HG02938 (cell line): Measurements from ENCODE around the gene COQ10A.
A peak's percentile ranks its signal among the peaks of the same experiment; 100 is the strongest.

Experiments
- ATAC-seq: cut with Tn5 transposase; IDR thresholded peaks from one replicate; pipeline ENCODE4 v1.9.1; 2021; ENCODE audit warnings: mild to moderate bottlenecking, moderate library complexity; ENCODE audit not compliant: unreplicated experiment

The COQ10A gene

DNA sequence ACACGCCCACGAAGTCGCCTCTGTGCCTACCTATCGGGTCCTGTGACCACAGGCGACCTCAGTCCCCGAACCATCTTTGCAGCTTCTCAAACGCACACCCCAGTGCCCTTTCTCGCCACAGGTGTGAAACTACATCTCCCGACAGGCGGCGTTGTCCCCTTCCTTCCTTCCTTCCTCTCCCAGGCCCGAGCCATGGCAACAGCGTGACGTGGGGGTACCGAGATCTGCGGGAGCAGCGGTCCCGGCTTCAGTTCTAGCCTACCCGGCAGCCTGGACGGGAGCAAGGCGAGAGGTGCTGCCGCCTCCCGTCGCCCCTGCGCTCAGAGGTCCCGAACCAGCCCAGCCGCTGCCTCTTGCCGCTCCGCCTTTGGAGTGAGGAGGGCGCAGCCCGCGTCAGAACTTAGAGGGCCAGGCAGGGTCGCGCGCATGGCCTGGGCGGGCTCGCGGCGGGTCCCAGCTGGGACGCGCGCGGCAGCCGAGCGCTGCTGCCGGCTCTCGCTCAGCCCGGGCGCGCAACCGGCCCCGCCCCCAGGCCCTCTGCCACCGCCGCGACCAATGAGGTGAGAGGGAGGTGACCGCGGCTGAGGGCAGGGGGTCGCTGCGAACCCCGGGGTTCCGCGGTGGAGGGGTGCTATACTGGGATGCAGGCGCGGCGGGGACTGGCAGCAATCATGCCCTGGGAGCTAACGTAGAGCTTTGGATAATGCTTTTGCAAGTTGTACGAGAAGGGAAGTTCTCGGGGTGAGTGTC, at the start of gene COQ10A:
COQ10A (plus strand) TSS at position 250 of the 750 bp plus-strand sequence; CDS start at position 427, 177 bp downstream.
- ATAC-seq, result peak; percentile 61

- ATAC-seq, result no peak
Measured at GRCh38 chr12:56219840-56220239, 46.9 kb upstream of the COQ10A start.

DNA sequence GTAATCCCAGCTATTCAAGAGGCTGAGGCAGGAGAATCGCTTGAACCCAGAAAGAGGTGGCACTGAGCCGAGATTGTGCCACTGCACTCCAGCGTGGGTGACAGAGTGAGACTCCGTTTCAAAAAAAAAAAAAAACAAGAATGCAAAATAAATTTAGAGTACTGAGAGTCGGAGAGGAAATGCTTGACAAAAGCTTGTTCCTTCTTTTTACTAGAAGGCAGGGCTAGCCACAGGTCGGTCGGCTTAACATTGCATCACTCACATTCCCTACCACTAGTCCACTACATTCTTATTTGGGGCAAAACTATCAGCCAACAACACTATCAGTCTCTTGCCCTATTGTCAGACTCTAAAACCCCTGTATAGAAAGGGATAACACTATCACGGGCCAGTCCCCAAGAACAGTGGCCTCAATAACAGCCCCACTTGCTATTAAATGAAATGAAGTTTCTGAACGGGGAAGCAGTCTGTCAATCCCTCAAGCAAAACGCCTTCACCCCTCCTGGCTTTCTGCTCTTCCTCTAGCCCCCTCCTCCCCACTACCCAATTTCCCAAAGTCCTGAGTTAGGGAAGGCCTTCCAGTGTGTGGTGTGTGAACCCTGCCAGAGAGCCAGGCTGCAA, 46.0 kb upstream of the COQ10A start:
- ATAC-seq, result no peak

GRCh38 chr12:56221232-56221756, 45.4 kb upstream of the COQ10A start:
- peak; percentile 6 for ATAC-seq

GRCh38 chr12:56221757-56222530, 44.8 kb upstream of the COQ10A start, which contains the start of gene RNF41:
Gene RNF41, minus strand, starts transcription at chr12:56221922. Its CDS starts 7,875 bp downstream, at chr12:56214047.
- ATAC-seq, result peak; percentile 80

DNA sequence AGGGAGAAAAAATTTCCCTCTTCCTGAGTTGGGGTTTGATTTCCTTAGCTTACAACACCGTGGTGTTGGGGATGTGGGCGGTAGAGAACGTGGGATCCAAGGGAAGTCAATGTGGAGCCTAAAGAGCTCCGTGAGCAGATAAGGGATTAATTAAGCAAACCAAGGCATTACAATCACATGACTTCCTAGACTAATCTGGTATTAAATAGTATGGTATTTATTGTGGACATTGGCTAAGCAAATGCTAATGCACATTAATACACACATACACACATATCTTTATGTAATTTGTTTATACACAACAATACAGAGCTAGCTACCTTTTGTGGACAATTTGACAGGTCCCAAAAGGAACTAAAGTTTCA, 44.2 kb upstream of the COQ10A start:
- no peak for ATAC-seq

- no peak for ATAC-seq
Measured at GRCh38 chr12:56223571-56224101, 43.1 kb upstream of the COQ10A start.

DNA sequence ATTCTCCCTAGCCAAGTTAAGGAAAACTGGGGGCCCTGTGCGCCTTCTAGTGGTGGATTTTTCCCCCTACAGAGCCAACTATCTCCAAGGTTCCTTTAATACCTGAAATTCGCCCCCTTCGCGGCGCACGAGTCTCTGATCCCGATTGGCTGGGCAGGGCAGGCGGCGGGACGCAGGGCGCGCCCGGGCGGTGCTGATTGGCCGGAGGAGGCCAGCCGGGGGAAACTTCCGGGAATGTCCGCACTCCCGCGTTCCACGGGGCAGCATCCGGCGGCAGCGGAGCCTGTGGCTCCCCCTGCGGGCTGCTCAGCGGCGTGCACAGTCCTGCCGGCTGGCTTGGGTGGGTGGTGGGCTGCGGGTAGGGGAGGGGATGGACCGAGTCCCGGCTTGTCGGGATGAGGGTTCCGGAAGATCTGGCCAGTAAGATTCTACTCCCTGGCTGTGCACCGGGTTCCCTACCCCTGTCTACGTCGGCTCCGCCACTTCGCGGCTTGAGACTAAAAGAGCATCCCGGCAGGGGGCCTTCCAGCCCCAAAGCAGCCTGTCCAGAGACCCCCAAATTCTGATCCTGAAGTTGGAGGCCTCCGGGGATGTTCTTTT, 42.5 kb upstream of the COQ10A start, which contains the start of gene NABP2:
NABP2 (plus strand) TSS at position 241 of the 600 bp plus-strand sequence. CDS start 515 bp downstream, outside the sequence.
- ATAC-seq, result peak; percentile 63

DNA sequence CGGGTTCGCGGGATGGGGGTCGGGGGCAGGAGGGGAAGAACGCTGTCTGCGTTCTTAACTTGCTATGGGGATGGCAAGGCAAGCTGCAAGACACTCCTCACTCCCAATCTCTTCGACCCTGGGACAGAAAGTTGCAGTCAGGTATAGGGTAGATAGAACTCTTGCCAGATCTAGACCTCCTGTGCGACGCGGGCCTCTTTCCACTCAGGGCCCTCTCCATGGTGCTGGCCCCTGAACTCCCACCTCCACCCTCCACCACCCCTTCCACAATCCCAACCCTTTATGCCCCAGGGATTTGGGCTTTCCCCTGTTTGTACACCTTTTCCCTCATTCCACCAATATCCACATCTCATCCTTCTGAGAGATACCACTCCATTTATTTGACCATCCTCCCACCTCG, 41.8 kb upstream of the COQ10A start:
- ATAC-seq, result no peak

DNA sequence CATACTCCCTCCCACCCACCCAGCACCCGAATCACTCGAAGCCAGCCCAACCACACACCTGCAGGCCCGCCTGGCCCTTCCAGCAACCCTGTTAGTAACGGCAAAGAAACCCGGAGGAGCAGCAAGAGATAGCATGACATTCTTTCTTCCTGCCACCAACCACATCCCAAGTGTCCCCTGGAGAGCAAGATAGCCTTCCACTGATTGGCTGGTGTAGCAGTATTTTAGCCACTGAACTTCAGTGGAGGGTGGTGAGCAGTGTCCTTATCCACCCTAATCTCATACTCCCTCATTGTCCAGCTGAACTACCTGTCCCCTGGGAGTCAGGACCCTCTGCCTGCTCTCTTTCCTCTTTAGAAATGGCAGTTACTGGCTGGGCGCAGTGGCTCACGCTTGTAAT, 37.7 kb upstream of the COQ10A start:
- no peak for ATAC-seq

- no peak for ATAC-seq
Measured at GRCh38 chr12:56229916-56230431, 36.8 kb upstream of the COQ10A start, which contains the start of gene SLC39A5. Gene SLC39A5, plus strand, starts transcription at chr12:56230051. Its CDS starts 1,224 bp downstream, at chr12:56231275.

DNA sequence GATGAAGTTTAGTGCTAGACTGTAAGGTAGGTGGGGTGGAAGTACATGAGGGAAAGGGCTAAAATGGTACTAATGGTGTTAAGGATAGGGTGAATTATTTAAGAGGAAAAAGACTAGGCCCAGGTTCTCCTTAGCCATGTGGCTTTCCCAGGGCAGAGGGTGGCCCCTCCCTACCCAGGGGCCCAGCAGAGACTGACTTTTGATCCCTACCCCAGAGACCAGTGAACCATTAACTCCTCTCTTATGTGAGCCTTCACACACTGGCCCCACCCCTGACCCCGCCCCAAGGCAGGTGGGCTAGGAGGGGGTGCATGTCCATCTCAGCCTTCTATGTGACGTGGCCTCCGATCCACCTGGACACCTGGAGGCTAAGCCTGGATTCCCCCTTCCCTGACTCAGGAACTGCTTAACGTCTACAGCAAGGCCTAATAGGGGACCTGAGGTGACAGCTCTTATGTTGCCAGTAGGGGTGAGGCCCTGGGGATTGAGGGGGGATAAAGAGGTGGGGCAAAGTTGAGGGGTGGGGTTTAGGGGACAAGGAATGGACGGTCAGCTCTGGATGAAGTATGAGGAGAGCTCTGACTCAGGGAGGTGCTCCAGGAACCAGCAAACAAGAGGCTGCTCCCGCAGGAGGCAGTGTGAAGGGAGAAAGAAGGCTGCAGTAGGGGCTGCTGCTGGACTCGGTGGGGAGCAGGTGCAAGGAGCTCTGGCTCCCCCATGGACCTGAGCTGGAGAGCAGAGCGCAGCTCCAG, 36.1 kb upstream of the COQ10A start:
- ATAC-seq, result no peak

DNA sequence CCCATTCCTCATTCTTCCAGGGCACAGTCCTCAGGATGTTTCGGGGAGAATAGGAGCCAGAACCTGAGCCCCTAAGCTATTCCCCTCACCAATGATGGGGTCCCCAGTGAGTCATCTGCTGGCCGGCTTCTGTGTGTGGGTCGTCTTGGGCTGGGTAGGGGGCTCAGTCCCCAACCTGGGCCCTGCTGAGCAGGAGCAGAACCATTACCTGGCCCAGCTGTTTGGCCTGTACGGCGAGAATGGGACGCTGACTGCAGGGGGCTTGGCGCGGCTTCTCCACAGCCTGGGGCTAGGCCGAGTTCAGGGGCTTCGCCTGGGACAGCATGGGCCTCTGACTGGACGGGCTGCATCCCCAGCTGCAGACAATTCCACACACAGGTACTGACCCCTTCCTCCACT, 35.6 kb upstream of the COQ10A start:
- ATAC-seq, result no peak

DNA sequence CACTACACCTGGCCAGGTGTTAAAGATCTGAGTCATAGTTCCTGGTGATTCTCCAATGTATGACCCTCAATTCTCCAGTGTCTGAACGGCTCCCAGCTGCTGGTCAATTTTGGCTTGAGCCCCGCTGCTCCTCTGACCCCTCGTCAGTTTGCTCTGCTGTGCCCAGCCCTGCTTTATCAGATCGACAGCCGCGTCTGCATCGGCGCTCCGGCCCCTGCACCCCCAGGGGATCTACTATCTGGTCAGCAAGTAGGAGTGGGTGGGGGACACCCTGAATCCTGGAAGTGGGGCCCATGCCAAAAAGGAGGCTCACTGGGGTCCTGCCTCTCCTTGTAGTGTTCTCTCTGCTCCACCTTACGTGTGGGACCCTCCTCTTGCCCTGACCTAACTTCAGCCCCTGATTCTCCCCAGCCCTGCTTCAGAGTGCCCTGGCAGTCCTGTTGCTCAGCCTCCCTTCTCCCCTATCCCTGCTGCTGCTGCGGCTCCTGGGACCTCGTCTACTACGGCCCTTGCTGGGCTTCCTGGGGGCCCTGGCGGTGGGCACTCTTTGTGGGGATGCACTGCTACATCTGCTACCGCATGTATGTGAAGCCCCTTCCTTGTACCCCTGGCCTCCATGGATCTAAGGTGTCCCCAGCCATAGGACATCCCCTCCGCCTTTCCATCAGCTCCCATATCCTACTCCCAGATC, 31.9 kb upstream of the COQ10A start:
- no peak for ATAC-seq

DNA sequence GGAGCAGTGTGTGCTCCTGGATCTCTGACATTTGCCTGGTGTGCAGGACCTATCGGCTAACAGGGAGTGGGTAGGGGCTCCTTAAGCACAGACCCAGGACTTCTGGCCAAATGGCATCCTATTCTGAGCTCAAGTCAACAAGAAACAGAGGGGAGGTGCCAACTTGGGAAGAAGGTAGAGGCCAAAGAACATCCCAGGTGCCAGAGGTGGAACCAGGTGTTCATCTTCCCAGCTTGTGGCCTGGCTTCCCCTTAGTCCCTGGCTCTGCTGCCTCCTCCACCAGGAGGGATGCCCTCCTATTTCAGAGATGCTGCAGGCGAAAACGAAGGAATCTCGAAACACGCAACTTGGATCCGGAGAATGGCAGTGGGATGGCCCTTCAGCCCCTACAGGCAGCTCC, 30.7 kb upstream of the COQ10A start:
- no peak for ATAC-seq

DNA sequence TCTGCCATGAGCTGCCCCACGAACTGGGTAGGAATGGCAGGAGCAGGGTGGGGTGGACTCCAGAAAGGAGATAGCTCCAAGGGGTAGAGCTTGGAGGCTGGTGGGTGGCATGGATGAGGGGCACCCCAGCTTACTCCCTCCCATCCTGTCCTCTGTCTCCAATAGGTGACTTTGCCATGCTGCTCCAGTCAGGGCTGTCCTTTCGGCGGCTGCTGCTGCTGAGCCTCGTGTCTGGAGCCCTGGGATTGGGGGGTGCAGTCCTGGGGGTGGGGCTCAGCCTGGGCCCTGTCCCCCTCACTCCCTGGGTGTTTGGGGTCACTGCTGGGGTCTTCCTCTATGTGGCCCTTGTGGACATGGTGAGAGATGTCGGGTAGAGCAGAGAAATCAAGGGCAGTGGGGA, 29.8 kb upstream of the COQ10A start:
- no peak for ATAC-seq

DNA sequence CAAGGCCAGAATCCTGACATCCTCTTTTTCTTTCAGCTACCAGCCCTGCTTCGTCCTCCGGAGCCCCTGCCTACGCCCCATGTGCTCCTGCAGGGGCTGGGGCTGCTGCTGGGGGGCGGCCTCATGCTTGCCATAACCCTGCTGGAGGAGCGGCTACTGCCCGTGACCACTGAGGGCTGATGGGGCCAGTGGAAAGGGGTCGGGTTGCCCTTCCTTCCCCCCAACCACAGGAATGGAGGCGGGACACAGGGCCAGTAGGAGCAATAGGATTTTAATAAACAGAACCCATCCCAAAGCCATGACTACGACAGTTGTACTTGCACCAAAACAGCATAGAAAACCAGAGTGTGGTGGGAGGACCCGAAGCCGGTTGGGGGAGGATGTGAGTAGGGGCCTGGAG, 29.2 kb upstream of the COQ10A start:
- no peak for ATAC-seq

DNA sequence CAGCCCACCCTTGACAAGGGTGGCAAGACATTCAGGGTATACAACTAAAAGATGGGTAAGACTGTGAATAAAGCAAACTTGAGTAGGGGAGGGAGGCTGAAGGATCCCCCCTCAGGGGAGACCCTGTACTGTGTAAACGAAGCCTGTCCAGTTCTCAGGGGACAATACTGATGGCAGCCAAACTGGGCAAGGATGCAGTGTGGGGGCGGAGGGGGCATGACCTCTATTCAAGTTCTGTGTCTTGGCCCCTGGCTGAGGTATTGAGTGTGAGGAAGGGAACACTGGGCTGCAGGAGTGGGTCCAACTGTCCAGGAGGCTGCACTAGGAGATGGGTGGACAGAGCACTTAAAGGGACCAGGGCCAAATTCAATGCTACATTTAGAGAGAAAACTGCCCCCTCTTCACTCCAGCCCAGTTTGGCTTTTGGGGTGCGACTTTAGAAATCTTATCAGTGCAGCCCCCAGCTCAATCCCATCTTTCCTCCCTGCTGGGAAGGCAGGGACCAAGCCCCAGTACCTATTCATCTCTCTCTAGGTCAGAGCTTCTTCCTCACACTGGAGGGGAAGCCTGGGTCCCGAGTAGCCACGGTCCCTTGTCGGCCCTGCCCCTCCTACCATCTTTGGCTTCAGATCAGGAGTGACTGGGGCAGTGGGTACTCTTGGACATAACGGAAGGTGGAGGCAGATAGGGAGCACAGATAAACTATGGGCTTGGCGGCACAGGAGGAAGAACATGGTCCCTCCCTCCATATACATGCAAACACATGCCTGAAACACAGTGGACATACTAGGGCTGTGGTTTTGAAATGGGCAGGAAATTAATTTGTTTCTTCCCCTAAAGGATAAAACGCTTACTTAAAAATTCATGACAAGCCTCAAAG, 25.1 kb upstream of the COQ10A start:
- ATAC-seq, result no peak
